PC-3 (cell line): ENCODE results near the gene SUSD4.

ENCODE experiments used
- CTCF ChIP-seq: fragments of 300-600 bp; sonication (generic); conservative IDR thresholded peaks from 2 replicates; pipeline ENCODE4 v1.5.1; 2017; ENCODE audit warnings: antibody characterized with exemption, low read depth, mild to moderate bottlenecking, low read length
- EZH2 ChIP-seq: fragments of 300-600 bp; sonication (generic); IDR thresholded peaks from one replicate; pipeline ENCODE4 v1.6.1; 2017; ENCODE audit warnings: antibody characterized with exemption, mild to moderate bottlenecking, low read length; ENCODE audit not compliant: unreplicated experiment

- TF ChIP-seq CTCF, result no peak
- no peak for TF ChIP-seq EZH2
Observed at GRCh38 chr1:223216531-223217205, 147.3 kb downstream of the SUSD4 start.
